Muscle of back (tissue), 11 donors: ENCODE measurements around the gene PNPLA5. TPM values are rescaled to one million over a fixed set of nuclear protein-coding genes. Genes with fewer than 3 reads are reported as not detected.
"Not testable (repeated sequence)": the region's sequence is repeated elsewhere in the genome, so short reads cannot be mapped to it uniquely, and the experiment has no call there.

ENCODE experiments used
- DNase-seq, 3 donors: peaks; one replicate each; pipeline versions ENCODE4 v3.0.0 to v3.0.0-alpha.2; 2013
- polyA plus RNA-seq, 10 donors: library from polyadenylated mRNA; unstranded; fragments of 120-200 nt; gene quantifications; one replicate each; pipeline ENCODE4 v1.2.1, GENCODE V29; 2013; ENCODE audit not compliant: insufficient read length in 10 of 10

The PNPLA5 gene
- polyA plus RNA-seq, 10 donors: 0.08 TPM; not detected in 9

GRCh38 chr22:43881091-43882061, 10.4 kb downstream of the PNPLA5 start:
- no peak for DNase-seq

DNA sequence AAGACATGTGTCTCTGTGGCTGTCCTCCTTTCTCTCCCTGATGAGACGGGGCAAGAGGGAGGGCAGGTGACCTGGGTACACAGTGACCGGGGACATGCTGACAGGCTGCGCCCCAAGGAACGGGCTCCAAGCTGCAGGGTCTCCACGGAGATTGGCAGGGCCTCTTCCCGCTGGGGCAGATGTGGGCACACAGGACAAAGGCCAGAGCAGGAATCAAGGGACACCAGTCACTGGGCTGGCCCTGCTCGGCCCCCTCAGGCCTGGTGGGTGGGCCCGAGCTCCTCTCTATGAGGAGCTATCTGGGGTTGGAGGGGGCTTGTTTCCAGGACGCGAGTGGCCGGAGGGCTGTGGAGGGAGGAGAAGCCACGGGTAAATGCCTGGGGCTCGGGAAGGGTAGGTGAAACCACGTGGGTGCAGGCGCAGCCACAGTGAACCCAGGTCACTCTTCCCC, 11.2 kb downstream of the PNPLA5 start:
- DNase-seq: no peak

DNA sequence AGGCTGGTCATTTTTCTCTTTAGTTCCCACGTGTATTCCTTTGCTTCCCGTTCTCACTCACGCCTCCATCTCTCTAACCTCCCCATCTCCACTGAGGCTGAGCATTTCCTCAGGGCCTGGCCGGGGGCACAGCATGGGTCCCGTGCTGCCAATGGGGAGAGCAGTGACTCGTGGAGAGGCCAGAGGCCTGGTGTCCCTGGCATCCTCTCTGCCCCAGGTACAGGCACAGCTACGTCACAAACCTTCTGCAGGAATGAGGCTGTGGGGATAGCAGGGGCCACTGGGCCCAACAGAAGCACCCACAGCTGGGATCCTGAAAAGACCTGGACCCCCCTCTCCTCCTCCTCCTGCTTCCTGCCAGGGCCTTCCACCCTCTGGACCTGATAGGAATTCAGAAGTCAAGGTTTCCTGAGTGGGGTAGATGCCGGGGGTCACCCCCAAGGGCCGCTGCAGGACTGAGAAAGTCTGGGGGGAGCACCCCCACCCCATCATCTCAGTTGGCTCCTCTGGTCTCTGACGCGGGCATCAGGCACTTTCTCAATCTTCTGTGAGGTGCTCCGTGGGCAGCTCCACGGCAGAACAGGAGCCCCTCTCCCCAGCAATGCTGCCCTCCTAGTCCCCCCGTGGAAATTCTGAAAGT, 11.8 kb downstream of the PNPLA5 start:
- no peak for DNase-seq

GRCh38 chr22:43878831-43879550, 12.8 kb downstream of the PNPLA5 start:
- no peak for DNase-seq

DNA sequence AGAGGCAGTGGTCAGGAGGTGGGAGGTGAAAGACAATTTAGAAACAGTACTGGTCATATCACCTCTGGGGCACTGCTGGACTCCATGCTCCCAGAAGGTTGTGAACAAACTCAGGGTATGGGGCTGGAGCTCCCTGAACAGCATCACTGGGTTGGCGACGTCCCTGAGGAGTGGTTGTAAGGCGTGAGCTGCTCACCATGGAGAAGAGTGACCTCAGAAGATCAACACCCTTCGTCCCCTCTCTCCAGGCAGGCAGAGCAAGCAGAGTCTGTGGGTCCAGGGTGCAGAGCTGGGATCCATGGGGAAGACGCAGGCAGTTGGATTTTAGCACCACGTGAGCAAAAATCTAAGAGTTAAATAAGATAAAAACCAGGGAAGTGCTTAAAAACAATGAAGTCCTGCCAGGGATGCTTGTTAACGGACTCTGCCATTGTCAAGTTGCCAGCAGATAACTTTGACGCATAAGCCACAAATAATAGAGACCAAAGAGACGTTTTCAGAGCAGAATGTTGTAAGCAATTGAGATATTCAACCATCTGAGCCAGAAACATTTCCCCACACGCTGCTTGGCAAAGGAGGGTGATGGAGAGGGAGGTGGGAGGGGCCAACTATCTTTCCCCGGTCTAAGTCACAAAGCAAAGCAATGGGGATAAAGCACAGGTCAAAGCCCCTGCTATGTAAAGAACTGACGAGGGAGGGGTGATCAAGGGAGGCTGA, 13.6 kb downstream of the PNPLA5 start:
- DNase-seq: no peak

GRCh38 chr22:43876866-43877509, 14.8 kb downstream of the PNPLA5 start:
- DNase-seq: no peak

DNA sequence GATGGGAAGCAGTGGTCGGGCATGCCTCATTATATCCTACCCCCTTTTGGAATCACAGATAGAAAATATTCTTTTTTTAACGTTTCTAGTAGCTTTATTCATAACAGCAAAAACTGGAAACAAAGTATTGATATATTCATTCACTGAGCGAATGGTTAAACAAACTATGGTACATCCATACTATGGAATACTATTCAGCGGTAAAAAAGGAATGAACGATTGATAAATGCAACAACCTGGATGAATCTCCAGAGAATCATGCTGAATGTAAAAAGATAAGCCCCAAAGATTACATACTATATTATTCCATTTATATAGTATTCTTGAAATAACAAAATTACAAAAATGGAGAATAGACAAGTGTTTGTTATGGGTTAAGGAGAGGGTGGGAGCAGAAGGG, 22.0 kb downstream of the PNPLA5 start:
- no peak for DNase-seq

GRCh38 chr22:43869001-43869400, 22.8 kb downstream of the PNPLA5 start:
- DNase-seq: not testable (repeated sequence)

- peak; percentile 62 to 90 (median 86) for DNase-seq
Observed at GRCh38 chr22:43867839-43868635, 23.8 kb downstream of the PNPLA5 start.

GRCh38 chr22:43862882-43863202, 29.0 kb downstream of the PNPLA5 start:
- DNase-seq: no peak

DNA sequence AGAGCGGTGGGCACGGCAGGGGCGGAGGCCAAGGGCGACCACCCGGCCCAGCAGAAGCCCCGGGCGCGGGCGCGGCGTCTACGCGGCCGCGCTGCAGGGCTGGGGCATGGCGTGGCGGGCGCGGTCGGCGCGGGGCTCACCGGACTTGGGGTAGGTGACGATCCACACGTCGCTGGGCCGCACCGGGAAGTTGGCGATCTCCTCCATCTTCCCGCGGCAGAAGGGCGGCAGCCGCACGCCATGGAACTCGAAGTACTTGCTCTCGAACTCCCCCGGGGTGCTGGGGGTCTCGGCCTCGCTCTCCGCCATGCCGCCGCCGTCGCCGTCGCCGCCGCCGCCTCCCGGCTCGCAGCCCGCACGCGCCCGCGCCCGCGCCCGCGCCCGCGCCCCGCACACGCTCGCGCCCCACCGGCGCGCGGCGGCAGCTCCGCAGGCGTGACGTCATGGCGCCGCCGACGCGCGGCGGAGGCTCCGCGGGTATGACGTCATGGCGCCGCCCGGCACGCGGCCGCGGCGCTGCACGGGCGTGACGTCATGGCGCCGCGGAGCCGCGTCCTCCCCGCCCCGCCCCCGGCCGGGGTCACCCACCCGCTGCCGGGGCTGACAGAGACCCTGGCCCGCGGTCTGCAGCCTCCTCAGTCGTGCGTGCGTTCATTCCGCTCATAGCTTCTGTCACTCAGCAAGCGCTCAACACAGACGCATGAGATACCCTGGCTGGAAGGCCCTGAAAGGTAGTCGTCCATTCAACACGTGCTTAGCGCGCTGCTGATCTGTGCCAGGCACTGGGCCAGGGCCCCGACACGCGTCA, 29.5 kb downstream of the PNPLA5 start, which contains the start of gene SULT4A1:
SULT4A1 (minus strand) TSS at position 440 of the 808 bp plus-strand sequence; CDS start at position 309, 131 bp downstream.
- peak in 1 of 3 donors; percentile 38 for DNase-seq

- peak in 1 of 3 donors; percentile 35 for DNase-seq
Observed at GRCh38 chr22:43861529-43861928, 30.3 kb downstream of the PNPLA5 start.

GRCh38 chr22:43860831-43861230, 31.0 kb downstream of the PNPLA5 start:
- DNase-seq: no peak

GRCh38 chr22:43860126-43860525, 31.7 kb downstream of the PNPLA5 start:
- no peak for DNase-seq

GRCh38 chr22:43859621-43860020, 32.2 kb downstream of the PNPLA5 start:
- DNase-seq: no peak

DNA sequence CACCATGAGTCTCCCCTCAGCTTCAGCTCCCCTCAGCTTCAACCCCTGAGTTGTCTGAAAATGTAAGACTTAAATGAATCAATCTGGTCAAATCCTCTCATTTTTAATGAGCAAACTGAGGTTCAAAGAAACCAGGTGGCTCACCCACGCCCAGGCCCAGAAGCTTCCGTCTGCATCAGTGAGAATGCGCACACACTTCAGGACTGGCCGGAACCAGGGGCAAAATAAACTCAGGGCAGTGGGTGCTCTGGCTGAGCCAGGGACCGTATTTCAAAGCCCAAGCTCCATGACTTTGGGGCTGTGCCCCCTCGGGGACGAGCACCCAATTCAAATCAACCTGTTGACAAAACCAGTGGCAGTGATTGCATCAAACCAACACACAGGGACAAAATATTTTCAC, 32.6 kb downstream of the PNPLA5 start:
- DNase-seq: no peak

DNA sequence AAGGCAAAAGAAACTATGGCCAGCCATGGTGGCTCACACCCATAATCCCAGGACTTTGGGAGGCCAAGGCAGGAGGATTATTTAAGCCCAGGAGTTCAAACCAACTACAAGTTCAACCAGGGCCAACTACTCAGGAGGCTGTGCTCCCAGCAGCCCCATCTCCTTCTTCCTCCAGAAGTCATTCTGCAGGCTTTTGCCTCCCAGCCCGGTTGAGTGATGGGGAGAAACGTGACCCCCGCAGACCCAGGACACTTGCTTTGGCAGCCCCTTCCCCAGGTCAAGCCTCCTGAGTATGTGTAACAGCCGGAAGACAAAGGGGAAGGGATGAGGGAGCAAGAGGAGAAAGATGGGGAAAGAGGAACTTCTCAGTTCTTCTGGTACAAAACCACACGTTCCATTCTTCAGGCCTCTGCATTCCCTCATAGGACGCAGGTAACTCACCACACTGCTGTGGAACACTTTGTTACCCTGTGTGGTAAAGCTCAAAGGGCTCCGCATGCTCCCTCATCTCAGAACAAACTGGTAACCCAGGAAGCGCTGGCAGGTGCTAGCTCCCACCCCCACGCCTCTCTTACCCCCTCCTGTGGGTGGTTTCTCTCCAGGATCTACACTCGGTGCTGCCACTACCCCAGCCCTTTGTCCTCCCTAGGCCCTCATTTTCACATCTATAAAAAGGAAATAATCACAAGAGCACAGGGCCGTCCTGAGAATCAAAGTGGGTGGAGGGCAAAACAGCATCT, 33.5 kb downstream of the PNPLA5 start:
- DNase-seq: no peak

DNA sequence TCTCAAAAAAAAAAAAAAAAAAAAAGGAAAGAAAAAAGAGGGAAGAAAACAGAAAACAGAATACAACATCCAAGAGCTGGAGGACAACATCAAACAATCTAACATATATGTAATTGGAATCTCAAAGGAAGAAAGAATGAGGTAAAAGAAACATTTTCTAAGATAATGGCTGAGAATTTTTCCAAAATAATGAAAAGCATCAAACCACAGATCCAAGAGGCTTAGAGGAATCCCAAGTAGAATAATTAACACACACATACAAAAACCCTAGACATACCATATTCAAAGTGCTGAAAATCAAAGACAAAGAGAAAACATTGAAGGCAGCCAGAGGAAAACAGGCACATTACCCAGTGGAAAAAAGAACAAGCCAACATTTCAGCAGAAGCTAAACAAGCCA, 34.4 kb downstream of the PNPLA5 start:
- DNase-seq: no peak

DNA sequence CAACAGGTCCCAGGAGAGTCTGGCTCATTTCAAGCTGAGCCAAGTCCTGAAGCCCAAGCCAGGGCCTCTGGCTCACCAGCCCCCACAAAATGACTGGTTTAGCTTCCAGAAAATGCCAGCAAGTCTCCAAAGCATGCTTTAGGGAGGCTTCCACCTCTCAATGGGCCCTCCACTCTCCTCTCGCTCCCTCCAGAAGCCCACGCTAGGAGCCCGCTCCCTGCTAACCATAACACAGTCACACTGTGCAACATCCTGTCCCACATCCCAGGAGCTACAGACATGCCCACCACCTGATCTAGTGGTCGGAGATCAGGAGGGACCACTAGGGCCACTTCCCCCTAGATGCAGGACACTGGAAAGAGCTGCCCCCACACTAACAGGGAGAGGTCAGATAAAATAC, 36.4 kb downstream of the PNPLA5 start:
- DNase-seq: no peak
